ENCODE measurements around the gene RSPH1.

- TF ChIP-seq POLR2A (IDR thresholded peaks at IDR 0.05) = no peak
- TF ChIP-seq, protein P1, sequence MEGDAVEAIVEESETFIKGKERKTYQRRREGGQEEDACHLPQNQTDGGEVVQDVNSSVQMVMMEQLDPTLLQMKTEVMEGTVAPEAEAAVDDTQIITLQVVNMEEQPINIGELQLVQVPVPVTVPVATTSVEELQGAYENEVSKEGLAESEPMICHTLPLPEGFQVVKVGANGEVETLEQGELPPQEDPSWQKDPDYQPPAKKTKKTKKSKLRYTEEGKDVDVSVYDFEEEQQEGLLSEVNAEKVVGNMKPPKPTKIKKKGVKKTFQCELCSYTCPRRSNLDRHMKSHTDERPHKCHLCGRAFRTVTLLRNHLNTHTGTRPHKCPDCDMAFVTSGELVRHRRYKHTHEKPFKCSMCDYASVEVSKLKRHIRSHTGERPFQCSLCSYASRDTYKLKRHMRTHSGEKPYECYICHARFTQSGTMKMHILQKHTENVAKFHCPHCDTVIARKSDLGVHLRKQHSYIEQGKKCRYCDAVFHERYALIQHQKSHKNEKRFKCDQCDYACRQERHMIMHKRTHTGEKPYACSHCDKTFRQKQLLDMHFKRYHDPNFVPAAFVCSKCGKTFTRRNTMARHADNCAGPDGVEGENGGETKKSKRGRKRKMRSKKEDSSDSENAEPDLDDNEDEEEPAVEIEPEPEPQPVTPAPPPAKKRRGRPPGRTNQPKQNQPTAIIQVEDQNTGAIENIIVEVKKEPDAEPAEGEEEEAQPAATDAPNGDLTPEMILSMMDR (IDR thresholded peaks at IDR 0.05) = no peak
- TF ChIP-seq POLR2AphosphoS5 (IDR thresholded peaks at IDR 0.05) = no peak
- no peak for TF ChIP-seq EP300 (IDR thresholded peaks at IDR 0.05; ENCODE audit: low read depth)
These were observed 24.8 kb downstream of the RSPH1 start for GRCh38 chr21:42471206-42471605.

Data from transverse colon (tissue), 4 donors.